Measurements from ENCODE around the gene NRG3.

Gene NRG3

GRCh38 chr10:82866424-82867020, 991.5 kb downstream of the NRG3 start:
- no peak for DNase-seq

- DNase-seq: no peak
These were observed 992.1 kb downstream of the NRG3 start for GRCh38 chr10:82867056-82867455.

GRCh38 chr10:82874671-82875070, 999.7 kb downstream of the NRG3 start:
- no peak for DNase-seq

- DNase-seq: no peak
These were observed 1005.8 kb downstream of the NRG3 start for GRCh38 chr10:82880776-82881290.

GRCh38 chr10:82882722-82883121, 1007.7 kb downstream of the NRG3 start:
- DNase-seq: no peak

GRCh38 chr10:82883603-82884002, 1008.6 kb downstream of the NRG3 start:
- DNase-seq: no peak

GRCh38 chr10:82887488-82887887, 1012.5 kb downstream of the NRG3 start:
- DNase-seq: no peak

- no peak for DNase-seq
These were observed 1013.9 kb downstream of the NRG3 start for GRCh38 chr10:82888809-82889455.

- DNase-seq: no peak
These were observed 1014.7 kb downstream of the NRG3 start for GRCh38 chr10:82889728-82890127.

- no peak for DNase-seq
These were observed 1015.6 kb downstream of the NRG3 start for GRCh38 chr10:82890573-82890972.

GRCh38 chr10:82908096-82908495, 1033.1 kb downstream of the NRG3 start:
- DNase-seq: no peak

GRCh38 chr10:82908751-82909150, 1033.8 kb downstream of the NRG3 start:
- DNase-seq: no peak

- no peak for DNase-seq
These were observed 1035.3 kb downstream of the NRG3 start for GRCh38 chr10:82910301-82910700.

- DNase-seq: no peak
These were observed 1039.7 kb downstream of the NRG3 start for GRCh38 chr10:82914655-82915136.

GRCh38 chr10:82916941-82917340, 1041.9 kb downstream of the NRG3 start:
- DNase-seq: no peak

- DNase-seq: no peak
These were observed 1043.0 kb downstream of the NRG3 start for GRCh38 chr10:82918022-82918421.

GRCh38 chr10:82922046-82922445, 1047.1 kb downstream of the NRG3 start:
- no peak for DNase-seq

- no peak for DNase-seq
These were observed 1047.8 kb downstream of the NRG3 start for GRCh38 chr10:82922755-82923154.

- DNase-seq: no peak
These were observed 1049.7 kb downstream of the NRG3 start for GRCh38 chr10:82924711-82925110.

GRCh38 chr10:82925547-82925946, 1050.6 kb downstream of the NRG3 start:
- no peak for DNase-seq

GRCh38 chr10:82932451-82932850, 1057.5 kb downstream of the NRG3 start:
- DNase-seq: no peak

GRCh38 chr10:82934429-82934828, 1059.4 kb downstream of the NRG3 start:
- no peak for DNase-seq

- DNase-seq: no peak
These were observed 1060.0 kb downstream of the NRG3 start for GRCh38 chr10:82934947-82935346.

- no peak for DNase-seq
These were observed 1063.3 kb downstream of the NRG3 start for GRCh38 chr10:82938331-82938730.

Data from activated CD4-positive, alpha-beta T cell treated with anti-CD3 and anti-CD28 coated beads for 4 hours (primary cell).